Measurements from ENCODE around the gene HSPG2.
A peak's percentile ranks its signal among the peaks of the same experiment; 100 is the strongest.

HSPG2 gene

DNA sequence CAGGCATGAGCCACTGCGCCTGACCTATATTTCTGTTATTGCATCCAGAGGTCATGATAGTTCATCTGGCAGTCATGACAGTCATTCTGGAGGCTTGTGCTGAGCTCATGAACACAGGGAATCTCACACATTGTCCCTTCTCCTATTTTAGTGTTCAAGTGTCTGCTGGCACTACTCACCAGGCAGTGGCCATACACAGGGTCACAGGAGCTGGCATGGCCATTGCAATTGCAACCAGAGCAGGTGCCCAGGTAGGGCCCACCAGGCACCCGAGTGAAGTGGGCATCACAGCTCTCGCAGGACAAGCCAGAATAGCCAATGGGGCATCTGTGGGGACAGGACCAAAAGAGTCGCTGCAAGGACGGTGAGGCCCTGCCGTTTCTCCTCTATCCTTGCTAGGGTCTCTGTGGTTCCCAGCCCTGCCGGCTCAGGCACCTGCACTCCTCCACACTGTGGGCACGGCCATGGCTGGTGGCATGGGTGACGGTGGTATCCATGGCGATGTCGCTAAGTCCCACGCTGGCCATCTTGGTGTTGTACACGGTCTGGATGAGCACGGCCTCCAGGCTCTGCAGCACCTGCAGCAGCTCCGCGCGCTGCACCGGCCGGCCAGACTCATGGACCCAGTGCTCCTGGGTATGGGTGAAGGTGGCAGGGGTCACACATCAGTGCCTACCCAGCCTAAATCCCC is 57.0 kb downstream of the HSPG2 start:
- no peak for DNase-seq

DNA sequence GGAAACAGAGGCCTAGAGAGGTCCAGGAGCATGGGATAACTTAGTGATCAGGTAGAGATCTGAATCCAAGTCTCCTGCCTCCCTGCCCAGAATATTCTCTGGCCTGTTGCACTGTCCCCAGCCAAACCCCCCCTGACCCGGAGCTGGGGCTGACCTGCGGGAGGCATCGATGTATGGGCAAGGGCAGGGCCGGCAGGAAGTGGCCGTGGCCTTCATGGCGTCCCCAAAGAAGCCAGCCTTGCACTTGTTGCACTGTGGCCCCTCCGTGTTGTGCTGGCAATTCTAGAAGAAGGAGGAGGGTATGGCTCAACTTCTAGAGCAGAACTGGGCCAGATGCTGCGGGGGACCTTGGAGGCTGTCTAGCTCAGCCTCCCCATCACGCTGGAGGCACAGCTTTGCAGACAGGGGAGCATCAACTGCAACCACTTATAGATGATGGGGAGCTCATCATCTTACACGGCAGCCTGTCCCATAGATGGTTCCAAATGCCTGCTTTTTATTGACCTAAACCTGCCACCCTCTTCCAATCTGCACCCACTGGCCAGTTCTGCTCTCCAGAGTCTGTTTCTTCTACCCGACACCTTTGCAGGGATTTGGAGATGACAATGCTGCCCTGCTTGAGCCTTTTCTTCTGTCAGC is 58.2 kb downstream of the HSPG2 start:
- no peak for DNase-seq

DNA sequence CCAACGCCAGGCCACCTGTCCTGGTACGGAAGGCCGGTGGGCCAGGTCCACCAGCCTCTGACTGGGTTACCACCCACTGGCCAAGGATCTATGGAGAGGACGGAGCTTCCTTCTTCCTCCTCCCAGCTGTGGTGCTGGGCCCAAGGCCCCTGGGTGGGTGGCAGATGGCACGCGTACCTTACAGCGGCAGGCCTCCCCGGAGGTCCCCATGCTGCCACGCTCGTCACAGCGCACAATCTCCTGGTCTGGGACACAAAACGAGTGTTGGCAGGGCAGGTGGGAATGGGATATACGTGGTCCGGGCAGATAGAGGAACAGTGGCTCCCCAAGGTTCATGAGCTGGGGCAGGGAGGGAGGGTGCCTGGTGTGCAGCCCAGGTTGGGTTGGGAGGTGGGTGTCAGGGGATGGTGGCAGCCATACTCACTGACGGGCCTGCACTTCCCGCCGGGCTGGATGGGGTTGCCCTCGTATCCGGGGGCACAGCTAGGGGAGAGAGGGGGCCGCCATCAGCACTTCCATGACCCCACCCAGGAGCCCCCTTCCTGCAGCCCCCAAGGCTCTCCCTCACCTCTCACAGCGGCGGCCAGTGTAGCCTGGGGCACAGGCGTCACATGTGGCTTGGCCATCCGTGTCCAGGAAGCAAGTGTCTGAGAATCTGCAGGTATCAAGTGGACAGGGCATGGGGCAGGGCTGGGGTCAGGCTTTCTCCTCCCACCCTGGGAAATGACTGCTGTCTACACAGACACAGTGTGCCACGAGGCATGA is 58.9 kb downstream of the HSPG2 start:
- no peak for DNase-seq

DNA sequence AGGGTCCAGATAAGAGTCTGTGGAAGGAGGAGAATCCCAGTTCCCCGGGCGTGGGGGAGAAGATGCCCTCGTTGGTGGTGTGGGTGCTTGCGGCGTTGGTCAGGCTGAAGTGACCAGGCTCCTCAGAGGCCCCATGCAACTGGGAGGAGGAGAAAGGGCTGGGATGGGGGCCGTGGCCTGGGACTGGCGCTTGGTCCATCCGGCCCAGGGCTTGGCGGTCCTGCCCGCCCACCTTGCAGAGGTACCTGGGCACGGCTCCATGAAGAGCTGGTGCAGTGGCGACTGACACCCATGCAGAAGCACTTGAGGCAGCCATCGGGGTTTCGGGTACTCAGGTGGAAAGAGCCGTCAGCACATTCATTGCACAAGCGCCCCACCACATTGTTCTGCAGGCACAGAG is 60.8 kb downstream of the HSPG2 start:
- DNase-seq, result no peak

DNA sequence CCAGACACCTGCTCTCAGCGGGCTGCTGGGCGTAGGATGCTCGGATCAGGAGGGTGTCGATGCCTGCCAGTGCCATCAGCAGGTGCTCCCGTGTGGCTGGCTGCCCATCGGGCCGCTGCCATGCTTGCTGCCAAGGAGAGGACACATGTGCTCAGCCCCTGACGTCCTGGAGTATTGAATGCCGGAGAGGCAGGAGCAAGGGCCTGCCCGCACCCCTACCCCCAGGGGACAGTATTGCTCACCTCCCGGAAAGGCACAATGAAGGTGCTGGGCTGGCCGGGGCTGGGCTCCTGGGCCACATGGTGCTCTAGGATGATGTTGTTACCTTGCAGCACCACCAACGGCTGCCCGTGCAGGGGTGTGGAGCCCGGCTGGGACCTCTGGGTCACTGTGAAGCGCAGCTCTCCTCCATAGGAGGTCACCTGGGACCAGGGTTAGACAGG is 61.5 kb downstream of the HSPG2 start:
- no peak for DNase-seq

DNA sequence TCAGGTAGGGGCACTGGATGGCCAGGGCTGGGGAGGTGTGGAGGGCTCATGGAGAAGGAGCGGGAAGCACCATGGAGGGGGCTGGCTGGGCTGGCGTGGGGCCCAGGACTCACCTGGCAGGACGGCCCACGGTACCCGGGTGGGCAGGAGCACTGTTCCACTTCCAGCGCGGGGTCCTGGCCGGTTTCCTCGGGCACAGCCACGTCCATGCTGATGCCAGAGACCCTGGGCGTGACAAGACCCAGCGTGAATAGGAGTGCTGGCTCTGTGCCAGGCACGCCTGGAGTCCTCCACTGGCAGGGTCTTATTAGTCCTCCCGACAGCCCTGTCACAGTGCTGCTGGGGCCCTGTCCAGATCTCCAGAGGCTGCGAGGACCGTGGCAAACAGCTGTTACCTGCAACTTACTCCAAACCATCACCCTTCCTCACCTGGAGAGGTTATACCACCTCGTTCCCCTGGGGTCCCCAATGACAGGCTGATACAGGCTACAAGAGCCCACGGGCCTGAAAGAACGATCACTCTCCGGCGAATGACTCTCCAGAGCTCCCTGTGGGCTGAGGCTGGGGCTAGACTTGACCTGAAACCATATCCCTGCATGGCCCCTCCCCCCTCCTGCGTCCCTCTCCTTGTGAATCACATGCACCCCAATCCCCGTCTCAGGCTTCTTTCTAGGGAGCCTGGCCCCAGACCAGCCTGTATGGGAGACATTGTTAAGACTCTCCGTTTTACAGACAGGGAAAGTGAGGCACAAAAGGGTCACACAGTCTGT is 62.1 kb downstream of the HSPG2 start:
- no peak for DNase-seq

DNA sequence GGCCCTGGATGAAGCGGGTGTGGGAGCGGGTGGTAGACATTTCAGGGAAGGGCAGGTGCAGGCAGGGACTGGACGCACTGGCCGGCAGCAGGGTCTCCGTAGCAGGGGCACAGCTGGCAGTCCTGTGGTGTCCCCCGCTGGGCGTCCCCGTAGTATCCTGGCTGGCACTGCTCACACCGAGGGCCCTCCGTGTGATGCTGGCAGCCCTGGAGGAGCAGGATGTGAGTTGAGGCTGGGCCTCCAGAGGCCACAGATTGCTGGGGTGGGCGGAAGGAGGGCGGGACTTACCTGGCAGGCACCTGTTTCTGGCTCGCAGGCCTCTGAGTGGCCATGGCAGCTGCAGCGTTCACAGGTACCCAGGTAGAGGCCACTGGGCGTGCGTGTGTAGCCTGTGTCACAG is 62.8 kb downstream of the HSPG2 start:
- DNase-seq, result no peak

DNA sequence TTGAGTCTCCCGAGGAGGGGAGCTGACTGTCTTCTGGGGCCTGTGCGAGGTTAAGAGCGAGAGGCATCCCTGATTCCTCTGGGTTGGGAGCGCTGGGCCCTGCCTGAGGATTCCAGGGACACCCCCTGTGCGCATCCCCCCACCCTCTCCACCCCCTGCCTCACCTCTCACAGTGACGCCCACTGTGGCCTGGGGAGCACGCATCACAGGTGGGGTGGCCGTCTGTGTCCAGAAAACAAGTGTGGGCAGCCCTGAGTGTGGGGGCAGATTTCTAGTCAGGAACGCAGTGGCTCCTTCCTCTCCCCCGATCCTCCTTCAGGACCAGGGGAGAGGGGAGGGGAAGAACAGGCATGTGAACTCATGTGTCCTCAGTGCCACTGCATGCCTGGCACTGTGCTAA is 63.3 kb downstream of the HSPG2 start:
- DNase-seq, result no peak

DNA sequence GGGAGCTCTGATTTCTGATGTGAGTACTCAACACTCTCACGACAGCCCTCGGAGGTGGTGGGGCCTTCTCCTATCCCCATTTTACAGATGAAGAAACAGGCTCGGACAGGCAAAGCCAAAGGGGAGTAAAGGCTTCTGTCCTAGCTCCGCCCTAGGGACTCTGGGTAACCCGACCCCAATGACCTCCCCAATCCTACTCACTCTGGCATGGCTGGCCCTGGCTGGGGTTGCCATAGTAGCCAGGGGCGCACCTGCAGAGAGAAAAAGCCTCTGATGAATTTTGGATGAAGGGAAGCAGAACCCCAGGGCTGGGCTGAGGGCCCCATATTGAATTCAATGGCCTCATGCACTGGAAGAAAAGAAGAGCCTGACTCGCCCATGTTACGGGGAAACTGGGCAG is 63.9 kb downstream of the HSPG2 start:
- DNase-seq, result no peak

DNA sequence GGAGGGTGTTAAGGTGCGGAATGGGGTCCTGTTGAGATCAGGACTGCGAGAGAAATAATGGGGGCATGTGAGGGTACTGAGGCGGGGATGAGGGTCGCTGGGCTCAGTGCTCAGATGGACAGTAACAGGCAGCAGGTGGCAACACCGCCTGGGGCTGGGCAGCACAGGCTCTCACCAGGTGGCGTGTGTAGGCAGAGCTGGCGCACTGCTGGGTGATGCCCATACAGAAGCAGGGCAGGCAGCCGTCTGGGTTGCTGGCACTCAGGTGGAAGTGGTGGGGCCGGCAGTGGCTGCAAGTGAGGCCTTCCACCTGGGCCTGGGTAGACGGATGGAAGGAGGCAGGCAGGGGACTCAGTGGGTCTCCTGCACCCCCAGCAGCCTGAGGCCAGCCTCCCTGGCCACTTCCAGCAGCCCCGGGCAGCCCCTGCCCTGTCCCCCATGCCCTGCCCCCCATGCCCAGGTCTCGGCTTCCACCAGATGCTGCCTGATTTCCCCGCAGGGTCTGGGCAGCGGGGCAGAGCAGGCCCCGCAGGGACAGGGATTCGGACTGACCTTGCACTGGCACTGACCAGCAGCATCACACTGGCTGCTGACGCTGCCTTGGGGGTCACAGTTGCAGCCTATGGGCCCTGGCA is 64.5 kb downstream of the HSPG2 start:
- DNase-seq, result no peak

DNA sequence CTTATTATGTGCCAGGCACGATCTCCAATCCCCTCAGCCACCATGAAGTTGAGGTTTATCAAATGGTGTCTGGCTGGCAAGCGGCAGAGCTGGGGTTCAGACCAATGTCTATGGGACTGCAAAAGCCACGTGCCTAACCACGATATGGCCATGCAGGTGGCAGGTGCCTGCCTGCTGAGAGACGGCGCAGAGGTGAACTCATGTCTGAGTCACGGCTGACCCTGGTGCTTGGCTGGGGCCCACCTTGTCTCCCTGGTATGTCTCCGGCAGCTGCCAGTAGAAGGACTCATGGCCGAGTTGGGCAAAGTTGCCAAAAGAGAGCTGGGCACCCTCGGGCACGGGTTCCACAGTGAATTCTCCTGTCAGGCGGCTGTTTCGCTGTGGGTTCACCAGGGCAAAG is 65.2 kb downstream of the HSPG2 start:
- no peak for DNase-seq

DNA sequence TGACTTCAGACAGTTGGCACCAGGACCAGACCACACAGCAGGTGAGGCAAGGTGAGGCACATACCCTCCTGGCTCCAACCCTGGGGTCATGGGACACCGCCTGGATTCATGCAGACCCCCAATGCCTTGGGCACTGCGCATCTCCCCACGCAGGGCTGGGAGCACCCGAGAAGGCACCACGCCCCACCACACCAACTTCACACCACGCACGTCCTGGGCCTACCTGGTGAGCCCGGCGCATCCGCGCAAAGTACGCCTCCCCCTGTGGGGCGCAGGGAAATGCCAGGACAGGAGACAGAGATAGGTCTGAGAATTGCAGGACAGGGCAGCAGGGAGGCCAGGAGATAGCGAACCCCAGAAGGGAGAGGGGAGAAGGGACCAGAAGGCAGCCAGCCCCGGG is 66.5 kb downstream of the HSPG2 start:
- DNase-seq, result no peak

DNA sequence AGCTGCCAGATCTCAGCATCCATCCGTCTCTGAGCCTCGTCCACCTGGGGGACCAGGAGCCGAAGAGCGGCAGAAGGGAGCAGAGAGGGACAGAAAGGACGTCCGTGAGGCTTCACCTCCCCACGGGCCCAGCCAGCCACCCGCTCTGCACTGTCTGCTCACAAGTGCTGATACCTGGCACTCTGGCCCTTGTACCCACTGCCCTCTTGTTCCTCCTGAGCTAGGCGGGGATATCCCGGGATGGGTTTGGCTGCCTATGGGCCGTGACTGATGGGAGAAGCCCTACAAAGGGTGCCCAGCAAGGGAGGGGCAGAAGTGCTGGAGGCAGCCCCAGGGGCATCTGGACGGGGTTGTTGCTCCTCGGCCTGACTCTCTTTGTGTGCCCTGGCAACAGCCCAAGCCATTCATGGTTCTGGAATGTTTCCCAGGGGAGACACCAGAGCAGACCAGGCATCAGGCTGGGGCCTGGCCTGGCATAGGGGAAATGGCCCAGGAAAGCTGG is 67.4 kb downstream of the HSPG2 start:
- DNase-seq, result no peak

DNA sequence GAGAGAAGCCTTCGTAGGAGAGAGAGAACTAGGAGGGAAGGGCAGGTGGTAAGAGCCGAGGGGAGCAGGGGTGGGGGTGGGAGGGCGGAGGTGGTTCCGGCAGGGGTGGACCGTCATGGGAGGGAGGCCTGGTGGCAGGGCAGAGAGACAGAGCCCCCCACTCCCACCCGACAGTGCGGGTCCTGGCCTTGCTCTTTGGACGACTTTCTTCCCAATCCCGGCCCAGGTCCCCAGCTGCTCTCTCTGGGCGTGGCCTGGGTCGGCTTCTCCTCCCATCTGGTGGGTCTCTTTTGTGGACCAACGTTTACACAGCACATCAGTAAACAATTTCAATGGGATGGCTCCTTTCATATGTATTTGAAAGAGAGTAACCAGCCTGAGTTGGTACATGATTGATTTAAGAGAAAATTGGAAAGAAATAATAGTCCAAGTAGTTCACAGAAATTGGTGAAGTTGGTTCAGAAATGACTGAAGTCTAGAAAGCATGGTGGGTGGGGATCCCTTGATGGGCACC is 68.1 kb downstream of the HSPG2 start:
- no peak for DNase-seq

DNA sequence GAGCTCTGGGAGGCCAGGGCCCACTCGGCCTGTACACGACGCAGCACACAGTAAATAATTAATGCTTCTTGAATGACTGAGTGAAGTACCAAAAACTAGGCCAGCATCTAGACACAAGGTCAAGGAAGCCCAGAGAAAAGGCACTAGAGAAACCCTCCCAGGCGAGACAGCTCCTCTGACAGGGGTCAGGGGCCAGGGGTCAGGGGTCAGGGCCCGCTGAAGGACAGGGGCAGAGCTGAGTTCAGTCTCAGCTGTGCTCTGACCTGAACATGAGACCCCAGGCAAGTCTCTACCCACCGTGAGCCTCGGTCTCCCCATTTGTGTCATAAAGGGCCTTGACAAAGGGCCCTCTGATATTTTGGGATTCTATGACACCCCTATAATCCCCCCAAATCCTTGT is 68.6 kb downstream of the HSPG2 start:
- no peak for DNase-seq

DNA sequence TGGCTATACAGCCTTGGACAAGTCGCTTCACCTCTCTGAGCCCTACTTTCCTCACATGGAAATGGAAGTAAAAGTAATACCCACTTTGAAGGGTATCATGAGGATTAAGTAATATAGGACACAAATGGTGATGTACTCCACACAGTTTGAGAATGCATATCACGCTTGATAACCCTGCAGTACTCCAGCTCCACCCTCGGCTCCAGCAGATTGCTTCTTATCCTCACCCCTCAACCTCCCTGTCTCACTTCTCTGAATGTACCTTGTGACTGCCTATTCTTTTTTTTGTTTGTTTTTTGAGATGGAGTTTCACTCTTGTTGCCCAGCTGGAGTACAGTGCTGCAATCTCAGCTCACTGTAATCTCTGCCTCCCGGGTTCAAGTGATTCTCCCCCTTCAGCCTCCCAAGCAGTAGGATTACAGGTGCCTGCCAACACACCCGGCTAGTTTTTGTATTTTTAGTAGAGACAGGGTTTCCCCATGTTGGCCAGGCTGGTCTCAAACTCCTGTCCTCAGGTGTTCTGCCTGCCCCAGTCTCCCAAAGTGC is 69.6 kb downstream of the HSPG2 start:
- no peak for DNase-seq

DNA sequence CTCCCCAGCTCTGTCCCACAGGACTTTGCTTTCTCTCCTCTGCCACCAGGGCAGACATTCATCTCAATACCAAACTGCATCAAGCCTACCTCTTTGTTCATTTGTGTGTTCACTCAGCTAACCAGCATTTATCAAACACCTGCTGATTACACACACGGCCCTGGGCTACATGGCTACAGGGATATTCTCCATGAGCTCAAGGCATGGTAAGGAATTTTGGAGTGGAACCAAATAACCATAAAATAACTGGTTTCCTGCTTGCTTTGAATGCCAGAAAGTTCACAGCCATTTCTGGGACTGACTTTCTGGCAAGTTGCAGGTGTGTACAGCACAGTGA is 70.4 kb downstream of the HSPG2 start:
- DNase-seq, result no peak

DNA sequence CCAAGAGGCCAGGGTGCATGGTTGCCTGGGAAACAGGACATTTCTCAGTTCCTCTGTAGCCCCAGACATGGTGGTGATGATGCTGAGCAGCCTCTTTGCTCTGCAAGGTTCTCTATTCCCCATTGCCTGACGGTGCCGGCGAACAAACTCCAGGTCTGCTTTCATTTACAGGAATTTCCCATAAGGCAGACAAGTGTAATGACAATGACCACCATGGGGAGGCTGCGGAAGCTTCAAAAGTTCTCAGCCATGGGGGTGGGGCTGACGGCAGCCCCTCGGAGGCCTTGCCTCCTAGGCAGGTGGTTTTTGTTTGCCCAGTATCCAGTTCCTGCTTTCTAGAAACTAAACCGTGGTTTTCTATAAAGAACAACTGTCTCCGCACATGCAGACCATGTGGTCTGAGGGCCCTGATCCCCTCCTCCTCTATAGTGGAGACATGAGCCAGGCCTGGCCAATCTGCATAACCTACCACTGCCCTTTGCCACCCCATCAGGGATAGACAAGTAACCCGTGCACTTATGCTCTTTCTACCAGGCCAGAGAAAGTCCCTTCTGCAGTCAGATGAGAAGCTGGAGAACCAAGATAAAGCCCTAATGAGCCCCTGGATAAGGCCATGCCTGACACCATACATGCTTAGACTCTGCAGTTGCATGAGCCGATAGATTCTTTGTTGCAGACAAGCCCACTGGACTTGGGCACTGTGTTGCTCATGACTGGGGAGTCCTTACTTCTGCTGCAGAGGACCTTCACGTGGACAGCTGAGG is 71.0 kb downstream of the HSPG2 start:
- DNase-seq, result peak in 1 of 2 experiments; percentile 4

DNA sequence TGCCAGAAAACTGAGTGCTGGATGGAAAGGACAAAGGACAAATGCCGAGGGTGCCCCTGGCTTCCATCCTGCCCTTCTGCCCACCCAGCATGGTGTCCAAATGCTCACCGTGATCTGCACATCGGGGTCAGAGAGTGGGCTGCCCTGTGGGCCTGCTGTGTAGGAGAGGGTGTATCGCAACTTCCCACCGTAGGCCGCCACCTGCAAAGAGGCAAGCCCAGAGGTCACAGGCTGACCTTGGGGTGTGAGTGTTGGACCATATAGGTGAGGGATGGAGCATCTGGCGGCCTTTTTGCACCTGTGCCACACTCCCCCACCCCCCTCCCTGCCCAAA is 71.5 kb downstream of the HSPG2 start:
- no peak for DNase-seq

DNA sequence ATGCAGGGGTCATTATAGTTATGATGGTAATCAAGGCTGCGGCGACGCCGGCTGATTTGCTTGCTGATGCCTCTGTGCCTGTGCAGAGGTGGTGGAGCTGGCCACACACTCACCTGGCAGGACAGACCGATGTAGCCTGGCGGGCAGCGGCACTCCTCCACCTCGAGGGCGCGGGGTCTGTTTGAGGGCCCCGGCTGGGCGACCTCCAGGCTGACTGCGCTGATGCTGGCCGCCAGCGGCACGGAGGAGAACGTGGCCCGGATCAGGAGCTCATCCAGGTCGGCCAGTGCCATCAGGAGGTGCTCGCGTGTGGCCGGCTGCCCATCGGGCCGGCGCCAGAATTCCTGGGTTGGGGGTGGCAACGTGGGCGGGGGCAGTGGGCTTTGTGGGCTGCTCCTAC is 72.4 kb downstream of the HSPG2 start:
- DNase-seq, result no peak

DNA sequence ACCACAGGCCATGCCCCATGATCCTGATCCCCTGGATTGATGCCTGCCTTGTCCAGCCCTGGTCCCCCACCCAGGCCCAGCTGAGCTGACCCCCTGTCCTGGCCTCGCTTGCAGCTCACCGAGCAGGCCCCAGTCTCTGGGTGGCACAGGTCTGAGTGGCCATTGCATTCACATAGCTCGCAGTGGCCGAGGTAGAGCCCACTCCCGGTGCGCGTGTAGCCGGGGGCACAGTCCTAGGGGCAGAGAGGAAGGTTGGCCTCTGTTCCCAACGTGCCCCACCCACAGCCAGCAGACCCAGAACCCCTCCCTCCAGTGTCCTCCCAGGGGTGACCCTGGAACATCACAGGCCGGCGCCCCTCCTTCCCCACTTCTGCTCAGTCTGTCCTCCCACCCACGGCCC is 73.1 kb downstream of the HSPG2 start:
- no peak for DNase-seq

All from NCI-H524 (cell line).